ENCODE results near the gene CCSER1. TPM values are rescaled to one million over a fixed set of nuclear protein-coding genes. Genes with fewer than 3 reads are reported as not detected.
A peak's percentile ranks its signal among the peaks of the same experiment; 100 is the strongest.

Gene CCSER1
- polyA plus RNA-seq, 1 donor from 2014 or later = 20.8 TPM

- Histone ChIP-seq H3K4me2 (ENCODE audit: low read length) (no peak overlapping the region), H3K9me3 (ENCODE audit: low read length) (no peaks in the 10 kb centered on the region), H3K9me2 (ENCODE audit: insufficient read depth, low read length) (no peaks in the 10 kb centered on the region), H2AFZ (ENCODE audit: low read depth, low read length) (no peak overlapping the region), H4K20me1 (ENCODE audit: insufficient read depth) (no peaks in the 10 kb centered on the region), H3K27me3 (ENCODE audit: insufficient read depth, low read depth, low read length) (no peaks in the 10 kb centered on the region), H3K27ac (ENCODE audit: low read length) (no peak overlapping the region), H3K79me2 (replicated peaks; ENCODE audit: insufficient read depth, low read length) (no peaks in the 10 kb centered on the region), H3K9ac (ENCODE audit: low read length) (no peak overlapping the region), H3K36me3 (ENCODE audit: insufficient read depth, low read length) (no peaks in the 10 kb centered on the region), H3K4me3 (ENCODE audit: low read length) (no peak overlapping the region), H3F3A (ENCODE audit: insufficient read depth, low read length, poor library complexity, severe bottlenecking) (no peaks in the 10 kb centered on the region)
- TF ChIP-seq SMC3 (conservative IDR thresholded peaks at IDR 0.05; ENCODE audit: poor library complexity) (no peak), REST (IDR thresholded peaks at IDR 0.05; ENCODE audit: borderline replicate concordance) (no peak), POLR2AphosphoS5 (IDR thresholded peaks at IDR 0.05) (no peak), EZH2 (IDR thresholded peaks at IDR 0.05; ENCODE audit: borderline replicate concordance, insufficient read depth, low read length, poor library complexity, severe bottlenecking) (no peak), RAD21 (conservative IDR thresholded peaks at IDR 0.05) (no peak), CTCF (IDR thresholded peaks at IDR 0.05; ENCODE audit: poor library complexity, severe bottlenecking) (no peak), EP300 (conservative IDR thresholded peaks at IDR 0.05; ENCODE audit: poor library complexity, severe bottlenecking) (no peak), MXI1 (conservative IDR thresholded peaks at IDR 0.05; ENCODE audit: poor library complexity, severe bottlenecking) (no peak), TAF1 (IDR thresholded peaks at IDR 0.05; ENCODE audit: low read depth) (no peak)
These were observed 42.3 kb upstream of the CCSER1 start for GRCh38 chr4:90084967-90085295.

- H4K20me1 ChIP-seq (ENCODE audit: insufficient read depth) = no peaks in the 10 kb centered on the region
- H3K4me3 ChIP-seq (ENCODE audit: low read length) = no peak overlapping the region
- no peaks in the 10 kb centered on the region for H3K36me3 ChIP-seq (ENCODE audit: insufficient read depth, low read length)
- H3K4me2 ChIP-seq (ENCODE audit: low read length) = no peak overlapping the region
- H3K27me3 ChIP-seq (ENCODE audit: insufficient read depth, low read depth, low read length) = no peaks in the 10 kb centered on the region
- H3K9ac ChIP-seq (ENCODE audit: low read length) = no peak overlapping the region
- H3K9me3 ChIP-seq (ENCODE audit: low read length) = no peaks in the 10 kb centered on the region
- no peaks in the 10 kb centered on the region for H3F3A ChIP-seq (ENCODE audit: insufficient read depth, low read length, poor library complexity, severe bottlenecking)
- TF ChIP-seq CTCF (IDR thresholded peaks at IDR 0.05; ENCODE audit: poor library complexity, severe bottlenecking) (no peak), EP300 (conservative IDR thresholded peaks at IDR 0.05; ENCODE audit: poor library complexity, severe bottlenecking) (no peak), REST (IDR thresholded peaks at IDR 0.05; ENCODE audit: borderline replicate concordance) (no peak), POLR2AphosphoS5 (IDR thresholded peaks at IDR 0.05) (no peak), RAD21 (conservative IDR thresholded peaks at IDR 0.05) (no peak)
- peak overlapping the region; percentile 63 for H3K27ac ChIP-seq (ENCODE audit: low read length)
- H2AFZ ChIP-seq (ENCODE audit: low read depth, low read length) = no peak overlapping the region
- H3K9me2 ChIP-seq (ENCODE audit: insufficient read depth, low read length) = no peaks in the 10 kb centered on the region
- no peaks in the 10 kb centered on the region for H3K79me2 ChIP-seq (replicated peaks; ENCODE audit: insufficient read depth, low read length)
These were observed 33.7 kb upstream of the CCSER1 start for GRCh38 chr4:90093526-90093925.

Measured in neural cell (in vitro differentiated cells).